ENCODE measurements around the gene LRRC43. TPM values are rescaled to one million over a fixed set of nuclear protein-coding genes. Genes with fewer than 3 reads are reported as not detected.

Gene LRRC43
- total RNA-seq, 2 donors from 2014 or later = 0.71 to 1.8 TPM

DNA sequence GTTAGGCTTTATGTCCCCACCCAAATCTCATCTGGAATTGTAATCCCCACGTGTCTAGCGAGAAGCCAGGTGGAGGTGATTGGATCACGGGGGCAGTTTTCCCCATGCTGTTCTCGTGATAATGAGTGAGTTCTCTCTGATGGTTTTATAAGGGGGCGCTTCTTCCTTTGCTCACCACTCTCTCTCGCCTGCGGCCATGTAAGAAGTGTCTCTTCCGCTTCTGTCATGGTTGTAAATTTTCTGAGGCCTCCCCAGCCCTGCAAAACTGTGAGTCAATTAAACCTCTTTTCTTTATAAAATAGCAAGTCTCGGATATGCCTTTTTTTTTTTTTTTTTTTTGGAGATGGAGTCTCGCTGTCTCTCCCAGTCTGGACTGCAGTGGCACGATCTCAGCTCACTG lies 22.2 kb upstream of the LRRC43 start:
- Histone ChIP-seq H3K4me3 (no peak overlapping the region), H3K4me1 (no peaks in the 10 kb centered on the region), H3K36me3 (no peaks in the 10 kb centered on the region), H3K27ac (no peak overlapping the region), H3K27me3 (no peaks in the 10 kb centered on the region), H3K9me3 (no peaks in the 10 kb centered on the region)
- no peak for DNase-seq (ENCODE audit: low spot score)
- TF ChIP-seq, protein P1, sequence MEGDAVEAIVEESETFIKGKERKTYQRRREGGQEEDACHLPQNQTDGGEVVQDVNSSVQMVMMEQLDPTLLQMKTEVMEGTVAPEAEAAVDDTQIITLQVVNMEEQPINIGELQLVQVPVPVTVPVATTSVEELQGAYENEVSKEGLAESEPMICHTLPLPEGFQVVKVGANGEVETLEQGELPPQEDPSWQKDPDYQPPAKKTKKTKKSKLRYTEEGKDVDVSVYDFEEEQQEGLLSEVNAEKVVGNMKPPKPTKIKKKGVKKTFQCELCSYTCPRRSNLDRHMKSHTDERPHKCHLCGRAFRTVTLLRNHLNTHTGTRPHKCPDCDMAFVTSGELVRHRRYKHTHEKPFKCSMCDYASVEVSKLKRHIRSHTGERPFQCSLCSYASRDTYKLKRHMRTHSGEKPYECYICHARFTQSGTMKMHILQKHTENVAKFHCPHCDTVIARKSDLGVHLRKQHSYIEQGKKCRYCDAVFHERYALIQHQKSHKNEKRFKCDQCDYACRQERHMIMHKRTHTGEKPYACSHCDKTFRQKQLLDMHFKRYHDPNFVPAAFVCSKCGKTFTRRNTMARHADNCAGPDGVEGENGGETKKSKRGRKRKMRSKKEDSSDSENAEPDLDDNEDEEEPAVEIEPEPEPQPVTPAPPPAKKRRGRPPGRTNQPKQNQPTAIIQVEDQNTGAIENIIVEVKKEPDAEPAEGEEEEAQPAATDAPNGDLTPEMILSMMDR (IDR thresholded peaks at IDR 0.05) = no peak

DNA sequence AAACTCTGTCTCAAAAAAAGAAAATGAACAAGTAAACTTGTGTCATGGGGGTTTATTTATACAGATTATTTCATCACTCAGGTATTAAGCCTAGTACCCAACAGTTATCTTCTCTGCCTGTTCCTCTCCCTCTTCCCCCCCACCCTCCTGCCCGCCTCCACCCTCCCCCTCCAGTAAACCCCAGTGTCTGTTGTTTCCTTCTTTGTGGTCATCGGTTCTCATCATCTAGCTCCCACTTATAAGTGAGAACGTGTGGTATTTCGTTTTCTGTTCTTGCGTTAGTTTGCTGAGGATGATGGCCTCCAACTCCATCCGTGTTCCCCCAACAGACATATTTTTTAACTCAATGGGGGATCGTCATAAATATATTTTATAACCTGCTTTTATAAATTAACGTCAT lies 21.2 kb upstream of the LRRC43 start:
- H3K4me1 ChIP-seq = no peaks in the 10 kb centered on the region
- H3K27me3 ChIP-seq = no peaks in the 10 kb centered on the region
- TF ChIP-seq, protein P1 (IDR thresholded peaks at IDR 0.05) = no peak
- H3K4me3 ChIP-seq = no peak overlapping the region
- H3K9me3 ChIP-seq = no peaks in the 10 kb centered on the region
- no peaks in the 10 kb centered on the region for H3K36me3 ChIP-seq
- no peak overlapping the region for H3K27ac ChIP-seq
- no peak for DNase-seq (ENCODE audit: low spot score)

DNA sequence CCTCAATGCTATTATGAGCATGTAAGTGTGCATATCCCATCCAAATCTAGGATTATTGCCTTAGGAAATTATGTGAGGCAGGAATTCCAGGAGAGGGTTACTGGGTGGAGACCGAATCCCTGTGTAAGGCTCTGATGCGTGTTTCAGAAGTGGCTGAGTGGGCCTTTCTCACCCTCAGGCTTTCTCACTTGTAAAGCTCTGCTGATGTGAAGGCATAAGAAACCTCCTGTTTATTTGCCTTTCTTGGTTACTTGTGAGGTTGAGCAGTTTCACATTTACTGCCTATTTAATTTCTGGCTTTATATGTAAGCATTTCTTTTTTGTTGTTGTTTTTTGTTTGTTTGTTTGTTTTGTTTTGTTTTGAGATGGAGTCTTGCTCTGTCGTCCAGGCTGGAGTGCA lies 19.9 kb upstream of the LRRC43 start:
- TF ChIP-seq, protein P1 (IDR thresholded peaks at IDR 0.05) = no peak
- no peaks in the 10 kb centered on the region for H3K27me3 ChIP-seq
- H3K36me3 ChIP-seq = no peaks in the 10 kb centered on the region
- H3K9me3 ChIP-seq = no peaks in the 10 kb centered on the region
- no peaks in the 10 kb centered on the region for H3K4me1 ChIP-seq
- no peak overlapping the region for H3K4me3 ChIP-seq
- no peak for DNase-seq (ENCODE audit: low spot score)
- no peak overlapping the region for H3K27ac ChIP-seq

DNA sequence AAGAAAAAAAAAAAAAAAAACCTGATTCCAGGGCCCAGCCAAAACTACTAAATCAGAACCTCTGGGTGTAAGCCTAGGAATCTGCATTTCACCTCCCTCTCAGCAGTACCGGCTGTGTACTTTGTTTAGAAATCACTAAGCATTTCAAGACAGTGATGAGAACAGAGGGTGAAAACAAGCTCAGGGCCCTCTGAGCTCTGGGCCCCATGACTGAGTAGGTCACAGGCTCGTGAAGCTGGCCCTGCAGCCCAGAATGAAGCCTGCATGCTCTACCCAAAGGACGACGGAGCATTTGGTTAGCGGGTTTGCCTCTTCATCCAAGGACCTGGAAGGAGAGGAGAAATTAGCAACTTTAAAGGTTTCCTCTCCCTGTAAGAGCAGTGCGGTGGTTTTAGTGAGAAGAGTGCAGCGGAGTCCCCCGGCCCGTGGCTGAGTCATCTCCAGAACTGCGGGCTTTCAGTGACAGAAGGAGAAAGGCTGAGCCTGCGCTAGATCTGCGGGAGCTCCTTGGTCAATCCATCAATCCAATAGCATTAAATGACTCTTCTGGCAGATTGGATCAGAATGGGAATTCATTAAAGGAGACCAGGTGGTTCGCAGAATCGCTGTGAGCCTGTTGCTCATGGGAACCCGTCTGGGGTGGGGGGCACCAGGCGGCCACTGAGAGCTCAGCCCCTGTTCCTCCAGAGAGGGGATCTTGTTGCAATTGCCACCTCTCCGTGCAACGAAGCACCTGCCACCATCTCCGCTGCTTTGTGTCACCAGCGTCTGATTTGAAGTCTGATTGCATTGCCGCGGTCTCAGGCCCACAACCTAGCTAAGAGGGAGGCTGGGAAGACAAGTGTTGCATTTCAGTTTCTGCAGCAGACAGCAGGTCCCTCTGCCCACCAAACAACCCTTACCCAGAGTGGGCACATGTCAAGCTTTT lies 16.2 kb upstream of the LRRC43 start:
- no peaks in the 10 kb centered on the region for H3K36me3 ChIP-seq

DNA sequence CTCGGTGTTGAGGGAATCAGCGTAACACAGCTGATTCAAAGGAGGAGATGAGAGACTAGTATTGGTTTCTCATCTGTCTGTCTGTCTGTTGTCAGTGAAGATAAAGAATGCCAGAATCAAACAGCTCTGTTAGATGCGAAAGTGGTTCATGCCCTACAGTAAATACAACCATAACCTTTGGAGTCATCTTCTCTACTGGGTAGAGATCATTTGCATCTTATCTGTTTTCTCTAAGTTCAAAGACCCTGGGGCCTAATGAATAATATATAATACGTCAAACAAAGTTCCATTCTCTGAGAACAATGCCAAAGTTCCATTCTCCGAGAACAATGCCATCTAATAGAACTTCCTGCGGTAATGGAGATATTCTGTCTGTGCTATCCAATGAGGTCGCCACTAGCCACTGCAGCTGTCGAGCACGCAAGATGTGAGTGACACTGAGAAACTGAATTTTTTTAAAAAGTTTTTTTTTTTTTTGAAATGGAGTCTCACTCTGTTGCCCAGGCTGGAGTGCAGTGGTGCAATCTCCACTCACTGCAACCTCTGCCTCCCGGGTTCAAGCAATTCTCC lies 15.5 kb upstream of the LRRC43 start:
- Histone ChIP-seq H3K4me3 (no peak overlapping the region), H3K4me1 (no peaks in the 10 kb centered on the region), H3K27me3 (no peaks in the 10 kb centered on the region), H3K36me3 (no peaks in the 10 kb centered on the region), H3K27ac (no peak overlapping the region), H3K9me3 (no peaks in the 10 kb centered on the region)
- TF ChIP-seq, protein P1 (IDR thresholded peaks at IDR 0.05) = no peak
- DNase-seq (ENCODE audit: low spot score) = no peak

More for the DNA sequence above, 16.2 kb upstream of the LRRC43 start:
- Histone ChIP-seq H3K9me3 (no peaks in the 10 kb centered on the region), H3K4me3 (no peak overlapping the region), H3K4me1 (no peaks in the 10 kb centered on the region), H3K27ac (no peak overlapping the region), H3K27me3 (no peaks in the 10 kb centered on the region)
- no peak for DNase-seq (ENCODE audit: low spot score)
- TF ChIP-seq, protein P1 (IDR thresholded peaks at IDR 0.05) = no peak
